Measurements from ENCODE around the gene HYCC1. TPM values are rescaled to one million over a fixed set of nuclear protein-coding genes. Genes with fewer than 3 reads are reported as not detected.
A peak's percentile ranks its signal among the peaks of the same experiment; 100 is the strongest.

The HYCC1 gene
- total and polyA plus RNA-seq, 2 experiments from 2014 or later, result 55.4 to 181 TPM

DNA sequence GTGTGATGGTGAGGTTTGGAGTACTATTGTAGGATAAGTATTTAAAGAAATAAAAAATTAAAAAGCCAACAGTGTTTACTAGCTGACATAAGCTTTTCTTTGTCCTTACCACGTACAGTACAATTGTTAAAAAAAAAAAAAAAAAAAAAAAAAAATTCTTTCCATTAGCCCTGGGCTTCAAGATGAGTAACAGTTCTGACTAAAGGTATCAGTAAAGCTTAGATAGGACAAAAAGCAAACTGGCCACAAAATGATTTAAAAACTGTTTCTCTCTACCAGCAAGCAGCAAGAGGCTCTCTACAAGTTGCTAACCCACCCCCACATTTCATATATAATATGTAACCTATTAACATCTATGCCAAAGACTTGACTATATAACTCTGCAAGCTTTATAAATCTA lies 17.5 kb downstream of the HYCC1 start:
- Mint-ChIP-seq H3K27me3 (ENCODE audit: insufficient read depth, low read depth, poor library complexity) (no peaks in the 10 kb centered on the region), H3K4me3 (no peak overlapping the region), H3K4me1 (peaks cover 61% of the 10 kb centered on the region), H3K9me3 (no peaks in the 10 kb centered on the region), H3K27ac (peak overlapping the region; percentile 40; the same call in 1 of the 2 replicates), H3K36me3 (ENCODE audit: low read depth) (peaks cover 5% of the 10 kb centered on the region; the same call in 1 of the 3 replicates)
- H3K27me3 ChIP-seq (ENCODE audit: insufficient read depth), result no peaks in the 10 kb centered on the region
- ATAC-seq (no peak), DNase-seq (ENCODE audit: low spot score) (no peak)
- H3K27ac ChIP-seq (ENCODE audit: low read depth), result no peak overlapping the region
- 0 out of 2 replicates have a peak overlapping the region, but pooled peaks have one; percentile 17 for H3K4me2 ChIP-seq
- no peaks in the 10 kb centered on the region for H3K36me3 ChIP-seq (ENCODE audit: insufficient read depth)
- no peak overlapping the region for H3K4me3 ChIP-seq
- H4K20me1 ChIP-seq (replicated peaks; ENCODE audit: insufficient read depth), result no peaks in the 10 kb centered on the region; the same call in 1 of the 2 replicates
- peaks cover 100% of the 10 kb centered on the region for H3K79me2 ChIP-seq (replicated peaks; ENCODE audit: insufficient read depth)
- H2AFZ ChIP-seq, result no peak overlapping the region
- H3K9me2 ChIP-seq (ENCODE audit: insufficient read depth), result no peaks in the 10 kb centered on the region
- no peaks in the 10 kb centered on the region for H3F3A ChIP-seq (replicated peaks; ENCODE audit: low read depth)
- peaks cover 78% of the 10 kb centered on the region for H3K4me1 ChIP-seq (ENCODE audit: insufficient read depth)
- no peak for TF ChIP-seq EZH2phosphoT487 (IDR thresholded peaks at IDR 0.05; ENCODE audit: unreplicated experiment)

DNA sequence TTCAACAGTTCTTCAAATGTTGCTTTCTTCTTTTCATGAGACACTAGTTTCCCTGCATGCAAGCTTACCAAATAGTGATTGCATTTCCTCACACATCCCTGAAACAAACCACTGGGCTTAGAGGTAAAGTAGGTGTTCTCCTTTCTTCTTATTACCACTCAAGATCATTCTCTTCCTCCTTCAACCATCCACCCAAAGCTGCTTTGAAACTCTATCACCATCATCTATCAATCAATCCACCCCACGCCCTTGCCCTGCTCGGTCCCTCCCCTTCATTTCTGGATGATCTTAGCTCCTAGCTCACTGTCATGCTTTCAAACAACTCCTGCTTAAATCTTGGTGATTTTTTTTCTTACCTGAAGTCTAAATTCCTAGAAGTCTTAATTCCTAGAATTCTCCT lies 18.9 kb downstream of the HYCC1 start:
- H3K27ac Mint-ChIP-seq, result no peak overlapping the region
- Histone ChIP-seq H3K9me2 (ENCODE audit: insufficient read depth) (0 out of 2 replicates have a peak, but pooled peaks cover 4% of the 10 kb centered on the region), H3K79me2 (replicated peaks; ENCODE audit: insufficient read depth) (peaks cover 100% of the 10 kb centered on the region), H3K27me3 (ENCODE audit: insufficient read depth) (no peaks in the 10 kb centered on the region), H3K36me3 (ENCODE audit: insufficient read depth) (no peaks in the 10 kb centered on the region), H3K4me1 (ENCODE audit: insufficient read depth) (peaks cover 78% of the 10 kb centered on the region), H3K27ac (ENCODE audit: low read depth) (no peak overlapping the region), H3F3A (replicated peaks; ENCODE audit: low read depth) (0 out of 2 replicates have a peak, but pooled peaks cover 3% of the 10 kb centered on the region), H3K4me2 (no peak overlapping the region), H2AFZ (no peak overlapping the region), H3K4me3 (no peak overlapping the region), H4K20me1 (replicated peaks; ENCODE audit: insufficient read depth) (no peaks in the 10 kb centered on the region)
- H3K36me3 Mint-ChIP-seq (ENCODE audit: low read depth), result peaks cover 9% of the 10 kb centered on the region; the same call in 2 of the 3 replicates
- H3K9me3 Mint-ChIP-seq, result no peaks in the 10 kb centered on the region
- ATAC-seq (no peak), DNase-seq (ENCODE audit: low spot score) (no peak)
- peaks cover 61% of the 10 kb centered on the region for H3K4me1 Mint-ChIP-seq
- H3K4me3 Mint-ChIP-seq, result no peak overlapping the region
- no peaks in the 10 kb centered on the region for H3K27me3 Mint-ChIP-seq (ENCODE audit: insufficient read depth, low read depth, poor library complexity)
- TF ChIP-seq EZH2phosphoT487 (IDR thresholded peaks at IDR 0.05; ENCODE audit: unreplicated experiment), result no peak
- TF ChIP-seq JUNB (IDR thresholded peaks at IDR 0.05; ENCODE audit: unreplicated experiment), result no peak
- TF ChIP-seq ZNF114 (CRISPR knock-in tag; IDR thresholded peaks at IDR 0.05), result no peak
- TF ChIP-seq, protein P1, sequence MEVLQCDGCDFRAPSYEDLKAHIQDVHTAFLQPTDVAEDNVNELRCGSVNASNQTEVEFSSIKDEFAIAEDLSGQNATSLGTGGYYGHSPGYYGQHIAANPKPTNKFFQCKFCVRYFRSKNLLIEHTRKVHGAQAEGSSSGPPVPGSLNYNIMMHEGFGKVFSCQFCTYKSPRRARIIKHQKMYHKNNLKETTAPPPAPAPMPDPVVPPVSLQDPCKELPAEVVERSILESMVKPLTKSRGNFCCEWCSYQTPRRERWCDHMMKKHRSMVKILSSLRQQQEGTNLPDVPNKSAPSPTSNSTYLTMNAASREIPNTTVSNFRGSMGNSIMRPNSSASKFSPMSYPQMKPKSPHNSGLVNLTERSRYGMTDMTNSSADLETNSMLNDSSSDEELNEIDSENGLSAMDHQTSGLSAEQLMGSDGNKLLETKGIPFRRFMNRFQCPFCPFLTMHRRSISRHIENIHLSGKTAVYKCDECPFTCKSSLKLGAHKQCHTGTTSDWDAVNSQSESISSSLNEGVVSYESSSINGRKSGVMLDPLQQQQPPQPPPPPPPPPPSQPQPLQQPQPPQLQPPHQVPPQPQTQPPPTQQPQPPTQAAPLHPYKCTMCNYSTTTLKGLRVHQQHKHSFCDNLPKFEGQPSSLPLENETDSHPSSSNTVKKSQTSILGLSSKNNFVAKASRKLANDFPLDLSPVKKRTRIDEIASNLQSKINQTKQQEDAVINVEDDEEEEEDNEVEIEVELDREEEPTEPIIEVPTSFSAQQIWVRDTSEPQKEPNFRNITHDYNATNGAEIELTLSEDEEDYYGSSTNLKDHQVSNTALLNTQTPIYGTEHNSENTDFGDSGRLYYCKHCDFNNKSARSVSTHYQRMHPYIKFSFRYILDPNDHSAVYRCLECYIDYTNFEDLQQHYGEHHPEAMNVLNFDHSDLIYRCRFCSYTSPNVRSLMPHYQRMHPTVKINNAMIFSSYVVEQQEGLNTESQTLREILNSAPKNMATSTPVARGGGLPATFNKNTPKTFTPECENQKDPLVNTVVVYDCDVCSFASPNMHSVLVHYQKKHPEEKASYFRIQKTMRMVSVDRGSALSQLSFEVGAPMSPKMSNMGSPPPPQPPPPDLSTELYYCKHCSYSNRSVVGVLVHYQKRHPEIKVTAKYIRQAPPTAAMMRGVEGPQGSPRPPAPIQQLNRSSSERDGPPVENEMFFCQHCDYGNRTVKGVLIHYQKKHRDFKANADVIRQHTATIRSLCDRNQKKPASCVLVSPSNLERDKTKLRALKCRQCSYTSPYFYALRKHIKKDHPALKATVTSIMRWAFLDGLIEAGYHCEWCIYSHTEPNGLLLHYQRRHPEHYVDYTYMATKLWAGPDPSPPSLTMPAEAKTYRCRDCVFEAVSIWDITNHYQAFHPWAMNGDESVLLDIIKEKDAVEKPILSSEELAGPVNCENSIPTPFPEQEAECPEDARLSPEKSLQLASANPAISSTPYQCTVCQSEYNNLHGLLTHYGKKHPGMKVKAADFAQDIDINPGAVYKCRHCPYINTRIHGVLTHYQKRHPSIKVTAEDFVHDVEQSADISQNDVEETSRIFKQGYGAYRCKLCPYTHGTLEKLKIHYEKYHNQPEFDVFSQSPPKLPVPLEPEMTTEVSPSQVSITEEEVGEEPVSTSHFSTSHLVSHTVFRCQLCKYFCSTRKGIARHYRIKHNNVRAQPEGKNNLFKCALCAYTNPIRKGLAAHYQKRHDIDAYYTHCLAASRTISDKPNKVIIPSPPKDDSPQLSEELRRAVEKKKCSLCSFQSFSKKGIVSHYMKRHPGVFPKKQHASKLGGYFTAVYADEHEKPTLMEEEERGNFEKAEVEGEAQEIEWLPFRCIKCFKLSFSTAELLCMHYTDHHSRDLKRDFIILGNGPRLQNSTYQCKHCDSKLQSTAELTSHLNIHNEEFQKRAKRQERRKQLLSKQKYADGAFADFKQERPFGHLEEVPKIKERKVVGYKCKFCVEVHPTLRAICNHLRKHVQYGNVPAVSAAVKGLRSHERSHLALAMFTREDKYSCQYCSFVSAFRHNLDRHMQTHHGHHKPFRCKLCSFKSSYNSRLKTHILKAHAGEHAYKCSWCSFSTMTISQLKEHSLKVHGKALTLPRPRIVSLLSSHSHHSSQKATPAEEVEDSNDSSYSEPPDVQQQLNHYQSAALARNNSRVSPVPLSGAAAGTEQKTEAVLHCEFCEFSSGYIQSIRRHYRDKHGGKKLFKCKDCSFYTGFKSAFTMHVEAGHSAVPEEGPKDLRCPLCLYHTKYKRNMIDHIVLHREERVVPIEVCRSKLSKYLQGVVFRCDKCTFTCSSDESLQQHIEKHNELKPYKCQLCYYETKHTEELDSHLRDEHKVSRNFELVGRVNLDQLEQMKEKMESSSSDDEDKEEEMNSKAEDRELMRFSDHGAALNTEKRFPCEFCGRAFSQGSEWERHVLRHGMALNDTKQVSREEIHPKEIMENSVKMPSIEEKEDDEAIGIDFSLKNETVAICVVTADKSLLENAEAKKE (CRISPR knock-in tag; IDR thresholded peaks at IDR 0.05), result no peak
- TF ChIP-seq EZH2 (IDR thresholded peaks at IDR 0.05; ENCODE audit: low read depth, unreplicated experiment), result no peak
- TF ChIP-seq, protein P2, sequence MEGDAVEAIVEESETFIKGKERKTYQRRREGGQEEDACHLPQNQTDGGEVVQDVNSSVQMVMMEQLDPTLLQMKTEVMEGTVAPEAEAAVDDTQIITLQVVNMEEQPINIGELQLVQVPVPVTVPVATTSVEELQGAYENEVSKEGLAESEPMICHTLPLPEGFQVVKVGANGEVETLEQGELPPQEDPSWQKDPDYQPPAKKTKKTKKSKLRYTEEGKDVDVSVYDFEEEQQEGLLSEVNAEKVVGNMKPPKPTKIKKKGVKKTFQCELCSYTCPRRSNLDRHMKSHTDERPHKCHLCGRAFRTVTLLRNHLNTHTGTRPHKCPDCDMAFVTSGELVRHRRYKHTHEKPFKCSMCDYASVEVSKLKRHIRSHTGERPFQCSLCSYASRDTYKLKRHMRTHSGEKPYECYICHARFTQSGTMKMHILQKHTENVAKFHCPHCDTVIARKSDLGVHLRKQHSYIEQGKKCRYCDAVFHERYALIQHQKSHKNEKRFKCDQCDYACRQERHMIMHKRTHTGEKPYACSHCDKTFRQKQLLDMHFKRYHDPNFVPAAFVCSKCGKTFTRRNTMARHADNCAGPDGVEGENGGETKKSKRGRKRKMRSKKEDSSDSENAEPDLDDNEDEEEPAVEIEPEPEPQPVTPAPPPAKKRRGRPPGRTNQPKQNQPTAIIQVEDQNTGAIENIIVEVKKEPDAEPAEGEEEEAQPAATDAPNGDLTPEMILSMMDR (conservative IDR thresholded peaks at IDR 0.05; ENCODE audit: low read depth in 2 of 2), result no peak
- TF ChIP-seq ZNF331 (CRISPR knock-in tag; IDR thresholded peaks at IDR 0.05; ENCODE audit: low read depth), result no peak
- TF ChIP-seq, protein P3, sequence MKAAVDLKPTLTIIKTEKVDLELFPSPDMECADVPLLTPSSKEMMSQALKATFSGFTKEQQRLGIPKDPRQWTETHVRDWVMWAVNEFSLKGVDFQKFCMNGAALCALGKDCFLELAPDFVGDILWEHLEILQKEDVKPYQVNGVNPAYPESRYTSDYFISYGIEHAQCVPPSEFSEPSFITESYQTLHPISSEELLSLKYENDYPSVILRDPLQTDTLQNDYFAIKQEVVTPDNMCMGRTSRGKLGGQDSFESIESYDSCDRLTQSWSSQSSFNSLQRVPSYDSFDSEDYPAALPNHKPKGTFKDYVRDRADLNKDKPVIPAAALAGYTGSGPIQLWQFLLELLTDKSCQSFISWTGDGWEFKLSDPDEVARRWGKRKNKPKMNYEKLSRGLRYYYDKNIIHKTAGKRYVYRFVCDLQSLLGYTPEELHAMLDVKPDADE (IDR thresholded peaks at IDR 0.05), result no peak
- TF ChIP-seq, protein P4, sequence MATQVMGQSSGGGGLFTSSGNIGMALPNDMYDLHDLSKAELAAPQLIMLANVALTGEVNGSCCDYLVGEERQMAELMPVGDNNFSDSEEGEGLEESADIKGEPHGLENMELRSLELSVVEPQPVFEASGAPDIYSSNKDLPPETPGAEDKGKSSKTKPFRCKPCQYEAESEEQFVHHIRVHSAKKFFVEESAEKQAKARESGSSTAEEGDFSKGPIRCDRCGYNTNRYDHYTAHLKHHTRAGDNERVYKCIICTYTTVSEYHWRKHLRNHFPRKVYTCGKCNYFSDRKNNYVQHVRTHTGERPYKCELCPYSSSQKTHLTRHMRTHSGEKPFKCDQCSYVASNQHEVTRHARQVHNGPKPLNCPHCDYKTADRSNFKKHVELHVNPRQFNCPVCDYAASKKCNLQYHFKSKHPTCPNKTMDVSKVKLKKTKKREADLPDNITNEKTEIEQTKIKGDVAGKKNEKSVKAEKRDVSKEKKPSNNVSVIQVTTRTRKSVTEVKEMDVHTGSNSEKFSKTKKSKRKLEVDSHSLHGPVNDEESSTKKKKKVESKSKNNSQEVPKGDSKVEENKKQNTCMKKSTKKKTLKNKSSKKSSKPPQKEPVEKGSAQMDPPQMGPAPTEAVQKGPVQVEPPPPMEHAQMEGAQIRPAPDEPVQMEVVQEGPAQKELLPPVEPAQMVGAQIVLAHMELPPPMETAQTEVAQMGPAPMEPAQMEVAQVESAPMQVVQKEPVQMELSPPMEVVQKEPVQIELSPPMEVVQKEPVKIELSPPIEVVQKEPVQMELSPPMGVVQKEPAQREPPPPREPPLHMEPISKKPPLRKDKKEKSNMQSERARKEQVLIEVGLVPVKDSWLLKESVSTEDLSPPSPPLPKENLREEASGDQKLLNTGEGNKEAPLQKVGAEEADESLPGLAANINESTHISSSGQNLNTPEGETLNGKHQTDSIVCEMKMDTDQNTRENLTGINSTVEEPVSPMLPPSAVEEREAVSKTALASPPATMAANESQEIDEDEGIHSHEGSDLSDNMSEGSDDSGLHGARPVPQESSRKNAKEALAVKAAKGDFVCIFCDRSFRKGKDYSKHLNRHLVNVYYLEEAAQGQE (IDR thresholded peaks at IDR 0.05; ENCODE audit: unreplicated experiment), result no peak

Measured in GM23338 (cell line).